Left ventricle myocardium inferior (tissue), 1 donor: ENCODE measurements around the gene SRSF12. TPM values are rescaled to one million over a fixed set of nuclear protein-coding genes. Genes with fewer than 3 reads are reported as not detected.
A peak's percentile ranks its signal among the peaks of the same experiment; 100 is the strongest.
"Not testable (repeated sequence)": the region's sequence is repeated elsewhere in the genome, so short reads cannot be mapped to it uniquely, and the experiment has no call there.

Experiments
- DNase-seq: peaks from one replicate; pipeline ENCODE4 v3.0.0-alpha.2; 2020
- H3K27ac ChIP-seq: fragments of 200-600 bp; replicated peaks from 2 replicates; pipeline ENCODE4 v1.8.0; 2021
- H3K27me3 ChIP-seq: fragments of 200-600 bp; 2 replicates; pipeline ENCODE4 v1.8.0; 2021; ENCODE audit warnings: low read depth
- H3K36me3 ChIP-seq: fragments of 200-600 bp; 2 replicates; pipeline ENCODE4 v1.8.0; 2021
- H3K4me1 ChIP-seq: fragments of 200-600 bp; 2 replicates; pipeline ENCODE4 v1.8.0; 2021
- H3K4me3 ChIP-seq: fragments of 200-600 bp; 2 replicates; pipeline ENCODE4 v1.8.0; 2021; ENCODE audit warnings: mild to moderate bottlenecking, moderate library complexity
- H3K9me3 ChIP-seq: fragments of 200-600 bp; replicated peaks from 2 replicates; pipeline ENCODE4 v1.8.0; 2021
- intact Hi-C: fragments of 100-400 bp; cut with micrococcal nuclease; formaldehyde crosslinking; loops from one replicate; pipeline ENCODE4 v1.11.0; 2022
- total RNA-seq: library from RNA; stranded (reverse); fragmentation: NEBNext Ultra II Directional; extraction: Animal tissue kit (Norgen Biotek cat#: 25700); gene quantifications from one replicate; pipeline ENCODE4 v1.2.1, GENCODE V29; 2021
- TF ChIP-seq, protein P1 (sequence below): fragments of 200-600 bp; IDR thresholded peaks from 2 replicates; pipeline ENCODE4 v1.8.0; 2021; ENCODE audit warnings: antibody characterized with exemption, mild to moderate bottlenecking, borderline replicate concordance
- donor health status: DM: no; HTN: yes; CAD: no; lungs with severe emphysema.

SRSF12 gene
- total RNA-seq, 1 donor from 2014 or later: not detected

GRCh38 chr6:89133981-89134380, 16.1 kb upstream of the SRSF12 start:
- Histone ChIP-seq H3K9me3 (no peaks in the 10 kb centered on the region), H3K27ac (no peak overlapping the region), H3K4me1 (peaks cover 4% of the 10 kb centered on the region), H3K4me3 (no peak overlapping the region), H3K27me3 (no peaks in the 10 kb centered on the region), H3K36me3 (no peaks in the 10 kb centered on the region)
- DNase-seq: no peak
- intact Hi-C loops: no loop called here
- TF ChIP-seq, protein P1, sequence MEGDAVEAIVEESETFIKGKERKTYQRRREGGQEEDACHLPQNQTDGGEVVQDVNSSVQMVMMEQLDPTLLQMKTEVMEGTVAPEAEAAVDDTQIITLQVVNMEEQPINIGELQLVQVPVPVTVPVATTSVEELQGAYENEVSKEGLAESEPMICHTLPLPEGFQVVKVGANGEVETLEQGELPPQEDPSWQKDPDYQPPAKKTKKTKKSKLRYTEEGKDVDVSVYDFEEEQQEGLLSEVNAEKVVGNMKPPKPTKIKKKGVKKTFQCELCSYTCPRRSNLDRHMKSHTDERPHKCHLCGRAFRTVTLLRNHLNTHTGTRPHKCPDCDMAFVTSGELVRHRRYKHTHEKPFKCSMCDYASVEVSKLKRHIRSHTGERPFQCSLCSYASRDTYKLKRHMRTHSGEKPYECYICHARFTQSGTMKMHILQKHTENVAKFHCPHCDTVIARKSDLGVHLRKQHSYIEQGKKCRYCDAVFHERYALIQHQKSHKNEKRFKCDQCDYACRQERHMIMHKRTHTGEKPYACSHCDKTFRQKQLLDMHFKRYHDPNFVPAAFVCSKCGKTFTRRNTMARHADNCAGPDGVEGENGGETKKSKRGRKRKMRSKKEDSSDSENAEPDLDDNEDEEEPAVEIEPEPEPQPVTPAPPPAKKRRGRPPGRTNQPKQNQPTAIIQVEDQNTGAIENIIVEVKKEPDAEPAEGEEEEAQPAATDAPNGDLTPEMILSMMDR: no peak

DNA sequence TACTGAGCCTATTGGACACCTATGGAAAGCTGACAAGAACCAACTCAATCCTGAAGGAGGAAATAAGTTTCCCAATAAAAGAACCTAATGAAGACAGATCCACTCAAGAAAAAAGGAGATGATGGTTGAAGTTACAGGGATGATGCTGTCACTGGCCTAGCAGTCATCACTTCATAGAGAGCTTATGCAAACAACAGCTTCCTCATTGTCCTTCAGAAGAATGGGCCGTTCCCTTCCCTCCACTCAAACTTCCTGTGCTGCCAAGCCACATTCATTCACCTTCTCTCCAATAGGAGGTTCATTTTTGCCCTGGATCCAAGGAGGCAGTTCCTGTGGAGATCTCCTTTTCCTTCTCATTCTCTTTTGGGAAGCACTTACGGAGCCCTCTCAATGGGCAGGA, 14.2 kb upstream of the SRSF12 start:
- H3K27ac ChIP-seq: no peak overlapping the region
- no peak overlapping the region for H3K4me3 ChIP-seq
- H3K27me3 ChIP-seq: no peaks in the 10 kb centered on the region
- H3K4me1 ChIP-seq: no peaks in the 10 kb centered on the region
- intact Hi-C loops: no loop called here
- no peak for DNase-seq
- H3K9me3 ChIP-seq: peaks cover 15% of the 10 kb centered on the region
- no peaks in the 10 kb centered on the region for H3K36me3 ChIP-seq
- TF ChIP-seq, protein P1: no peak

DNA sequence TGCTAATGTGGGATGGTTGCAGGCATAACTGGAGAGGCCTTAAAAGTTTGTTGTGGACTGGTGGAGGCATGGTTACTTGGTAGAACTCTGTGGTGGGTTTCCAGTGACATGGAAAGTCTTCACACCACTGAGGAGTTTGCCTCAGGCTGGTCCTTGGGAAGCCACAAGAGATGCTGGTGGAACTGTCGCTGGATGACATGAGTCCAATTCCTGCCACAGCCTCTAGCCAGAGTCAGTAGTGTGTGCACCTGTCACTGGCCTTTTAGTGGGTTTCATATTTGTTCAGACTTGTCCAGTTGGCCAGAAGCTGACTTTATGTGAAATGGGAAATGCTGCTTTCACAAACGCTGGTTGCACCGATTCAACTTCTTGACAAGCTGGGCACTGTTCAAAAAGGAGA, 13.7 kb upstream of the SRSF12 start:
- no peaks in the 10 kb centered on the region for H3K4me1 ChIP-seq
- no peak overlapping the region for H3K4me3 ChIP-seq
- H3K27me3 ChIP-seq: no peaks in the 10 kb centered on the region
- intact Hi-C loops: no loop called here
- TF ChIP-seq, protein P1: no peak
- H3K9me3 ChIP-seq: peaks cover 15% of the 10 kb centered on the region
- H3K36me3 ChIP-seq: no peaks in the 10 kb centered on the region
- DNase-seq: no peak
- no peak overlapping the region for H3K27ac ChIP-seq

DNA sequence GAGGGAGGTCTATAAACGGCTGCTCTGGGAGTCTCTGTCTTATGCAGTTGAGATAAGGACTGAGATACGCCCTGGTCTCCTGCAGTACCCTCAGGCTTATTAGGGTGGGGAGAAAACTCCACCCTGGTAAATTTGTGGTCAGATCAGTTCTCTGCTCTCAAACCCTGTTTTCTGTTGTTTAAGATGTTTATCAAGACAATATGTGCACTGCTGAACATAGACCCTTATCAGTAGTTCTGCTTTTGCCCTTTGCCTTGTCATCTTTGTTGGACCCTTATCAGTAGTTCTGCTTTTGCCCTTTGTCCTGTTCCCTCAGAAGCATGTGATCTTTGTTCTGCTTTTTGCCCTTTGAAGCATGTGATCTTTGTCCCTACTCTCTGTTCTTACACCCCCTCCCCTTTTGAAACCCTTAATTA, 10.4 kb upstream of the SRSF12 start:
- H3K27ac ChIP-seq, H3K4me1 ChIP-seq, intact Hi-C loops, H3K4me3 ChIP-seq, DNase-seq, H3K36me3 ChIP-seq, H3K27me3 ChIP-seq: not testable (repeated sequence)
- H3K9me3 ChIP-seq: peaks cover 15% of the 10 kb centered on the region

- TF ChIP-seq, protein P1: peak; percentile 64
These were observed 4.8 kb upstream of the SRSF12 start for GRCh38 chr6:89122625-89123024.

DNA sequence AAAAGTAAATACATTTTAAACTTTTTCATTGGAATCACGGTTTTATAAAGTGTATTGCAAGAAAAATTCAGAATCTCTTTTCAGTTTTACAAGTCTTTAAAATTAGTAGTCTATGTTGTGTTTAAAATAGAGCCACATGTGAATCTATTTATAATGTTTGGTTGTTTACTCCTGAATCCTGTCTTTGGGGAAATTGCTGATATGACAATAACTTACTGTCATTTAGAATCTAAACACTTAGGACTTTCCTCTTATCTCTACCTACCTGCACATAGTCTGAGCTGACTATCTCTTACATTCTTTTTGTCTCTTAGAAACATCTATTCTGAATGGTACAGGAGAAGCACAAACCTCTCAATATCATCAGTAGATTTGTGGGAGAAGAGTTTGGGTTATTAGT, 4.1 kb upstream of the SRSF12 start:
- intact Hi-C loops: no loop called here
- Histone ChIP-seq H3K27ac (no peak overlapping the region), H3K4me3 (no peak overlapping the region)

More at GRCh38 chr6:89122625-89123024, 4.8 kb upstream of the SRSF12 start:
- Histone ChIP-seq H3K4me1 (peaks cover 2% of the 10 kb centered on the region), H3K4me3 (no peak overlapping the region), H3K9me3 (peaks cover 3% of the 10 kb centered on the region), H3K36me3 (no peaks in the 10 kb centered on the region), H3K27ac (no peak overlapping the region), H3K27me3 (no peaks in the 10 kb centered on the region)
- DNase-seq: no peak
- intact Hi-C loops: no loop called here

More for the DNA sequence above, 4.1 kb upstream of the SRSF12 start:
- H3K4me1 ChIP-seq: peaks cover 9% of the 10 kb centered on the region
- TF ChIP-seq, protein P1: no peak
- DNase-seq: no peak
- H3K36me3 ChIP-seq: no peaks in the 10 kb centered on the region
- no peaks in the 10 kb centered on the region for H3K27me3 ChIP-seq
- H3K9me3 ChIP-seq: no peaks in the 10 kb centered on the region
